KMS-11 (cell line): ENCODE data around the gene SAP30.

Experiments used
- H2AFZ ChIP-seq: fragments of 200-600 bp; sonication (generic); 2 replicates; pipeline ENCODE4 v1.6.1; 2016; ENCODE audit warnings: antibody characterized with exemption, mixed run types, low read depth
- H3K27ac ChIP-seq: fragments of 200-600 bp; sonication (generic); 2 replicates; pipeline ENCODE4 v1.6.1; 2016; ENCODE audit warnings: mild to moderate bottlenecking, mixed run types
- H3K27me3 ChIP-seq: fragments of 200-600 bp; sonication (generic); 2 replicates; pipeline ENCODE4 v1.6.1; 2017; ENCODE audit warnings: mild to moderate bottlenecking, low read depth, mixed run types, moderate library complexity; ENCODE audit not compliant: insufficient read depth
- H3K36me3 ChIP-seq: fragments of 200-600 bp; sonication (generic); 2 replicates; pipeline ENCODE4 v1.6.1; 2017; ENCODE audit warnings: mild to moderate bottlenecking, mixed run types; ENCODE audit not compliant: insufficient read depth
- H3K4me1 ChIP-seq: fragments of 200-600 bp; sonication (generic); 2 replicates; pipeline ENCODE4 v1.6.1; 2016; ENCODE audit warnings: mild to moderate bottlenecking, low read depth, mixed run types; ENCODE audit not compliant: poor library complexity, severe bottlenecking
- H3K4me2 ChIP-seq: fragments of 200-600 bp; sonication (generic); 2 replicates; pipeline ENCODE4 v1.7.0; 2016; ENCODE audit warnings: mild to moderate bottlenecking, mixed run types
- H3K4me3 ChIP-seq: fragments of 200-600 bp; sonication (generic); IDR thresholded peaks from 2 replicates; pipeline ENCODE4 v1.6.1; 2017; ENCODE audit warnings: low read depth, low read length, mixed read lengths; ENCODE audit not compliant: insufficient read depth
- H3K79me2 ChIP-seq: fragments of 200-600 bp; sonication (generic); 2 replicates; pipeline ENCODE4 v1.6.1; 2016; ENCODE audit warnings: low read depth, mixed run types; ENCODE audit not compliant: insufficient read depth
- H3K9ac ChIP-seq: fragments of 200-600 bp; sonication (generic); 2 replicates; pipeline ENCODE4 v1.6.1; 2016; ENCODE audit warnings: mild to moderate bottlenecking, mixed run types
- H4K20me1 ChIP-seq: fragments of 200-600 bp; sonication (generic); 2 replicates; pipeline ENCODE4 v1.6.1; 2016; ENCODE audit warnings: mild to moderate bottlenecking, mixed run types; ENCODE audit not compliant: insufficient read depth
- TF ChIP-seq, protein P1 (sequence below): fragments of 200-600 bp; sonication (generic); conservative IDR thresholded peaks from 2 replicates; pipeline ENCODE4 v1.6.1; 2017; ENCODE audit warnings: low read depth, mild to moderate bottlenecking, antibody characterized with exemption, low read length, moderate library complexity, mixed read lengths

The SAP30 gene, protein sequence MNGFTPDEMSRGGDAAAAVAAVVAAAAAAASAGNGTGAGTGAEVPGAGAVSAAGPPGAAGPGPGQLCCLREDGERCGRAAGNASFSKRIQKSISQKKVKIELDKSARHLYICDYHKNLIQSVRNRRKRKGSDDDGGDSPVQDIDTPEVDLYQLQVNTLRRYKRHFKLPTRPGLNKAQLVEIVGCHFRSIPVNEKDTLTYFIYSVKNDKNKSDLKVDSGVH

DNA sequence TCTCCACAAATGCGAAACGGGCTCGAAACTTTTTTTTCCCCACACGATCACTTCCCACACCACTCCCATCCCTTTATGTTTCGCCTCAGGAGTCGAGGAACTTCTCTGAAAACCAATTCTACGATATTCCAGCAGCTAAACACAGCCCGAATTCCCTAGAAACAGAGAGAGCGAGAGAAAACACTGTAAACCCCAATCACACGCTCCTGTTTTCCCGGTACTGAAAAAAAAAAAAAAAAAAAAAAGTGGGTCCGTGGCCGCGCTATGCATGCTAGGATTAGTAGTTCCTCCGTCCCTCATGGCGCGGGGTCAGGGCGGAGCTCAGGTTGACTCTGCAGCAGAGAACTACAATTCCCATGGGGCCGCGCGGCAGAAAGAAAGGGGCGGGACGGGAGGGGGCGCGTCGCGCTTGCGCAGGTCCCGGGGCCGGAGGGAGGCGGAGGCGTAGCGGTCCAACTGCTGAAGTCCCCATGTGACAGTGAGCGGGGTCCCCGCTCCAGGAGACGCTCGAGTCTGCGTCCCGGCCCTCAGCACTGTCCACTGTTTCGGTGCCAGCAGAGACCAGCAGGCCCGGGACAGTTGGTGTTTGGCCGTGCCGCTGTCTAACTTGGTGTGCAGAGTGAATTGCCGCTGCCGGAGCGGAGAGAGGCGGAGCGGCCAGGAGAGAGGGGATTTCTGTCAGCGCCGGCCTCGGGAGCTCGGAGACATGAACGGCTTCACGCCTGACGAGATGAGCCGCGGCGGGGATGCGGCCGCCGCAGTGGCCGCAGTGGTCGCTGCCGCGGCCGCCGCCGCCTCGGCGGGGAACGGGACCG lies at the start of gene SAP30:
TSS of gene SAP30 (plus strand) at position 478 of the 815 bp plus-strand sequence. CDS start at position 707, 229 bp downstream.
- H3K79me2 ChIP-seq = peaks cover 44% of the 10 kb centered on the region
- peaks cover 4% of the 10 kb centered on the region; the same call in 1 of the 2 replicates for H4K20me1 ChIP-seq
- H3K4me2 ChIP-seq = peak within 1 kb of the TSS; percentile 92
- TF ChIP-seq, protein P1, sequence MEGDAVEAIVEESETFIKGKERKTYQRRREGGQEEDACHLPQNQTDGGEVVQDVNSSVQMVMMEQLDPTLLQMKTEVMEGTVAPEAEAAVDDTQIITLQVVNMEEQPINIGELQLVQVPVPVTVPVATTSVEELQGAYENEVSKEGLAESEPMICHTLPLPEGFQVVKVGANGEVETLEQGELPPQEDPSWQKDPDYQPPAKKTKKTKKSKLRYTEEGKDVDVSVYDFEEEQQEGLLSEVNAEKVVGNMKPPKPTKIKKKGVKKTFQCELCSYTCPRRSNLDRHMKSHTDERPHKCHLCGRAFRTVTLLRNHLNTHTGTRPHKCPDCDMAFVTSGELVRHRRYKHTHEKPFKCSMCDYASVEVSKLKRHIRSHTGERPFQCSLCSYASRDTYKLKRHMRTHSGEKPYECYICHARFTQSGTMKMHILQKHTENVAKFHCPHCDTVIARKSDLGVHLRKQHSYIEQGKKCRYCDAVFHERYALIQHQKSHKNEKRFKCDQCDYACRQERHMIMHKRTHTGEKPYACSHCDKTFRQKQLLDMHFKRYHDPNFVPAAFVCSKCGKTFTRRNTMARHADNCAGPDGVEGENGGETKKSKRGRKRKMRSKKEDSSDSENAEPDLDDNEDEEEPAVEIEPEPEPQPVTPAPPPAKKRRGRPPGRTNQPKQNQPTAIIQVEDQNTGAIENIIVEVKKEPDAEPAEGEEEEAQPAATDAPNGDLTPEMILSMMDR = no peak
- H3K36me3 ChIP-seq = peaks cover 5% of the 10 kb centered on the region; the same call in 1 of the 2 replicates
- H3K27ac ChIP-seq = peak within 1 kb of the TSS; percentile 76
- peak within 1 kb of the TSS; percentile 72 for H3K9ac ChIP-seq
- peaks cover 35% of the 10 kb centered on the region for H3K4me1 ChIP-seq
- no peak within 1 kb of the TSS for H3K4me3 ChIP-seq
- no peaks in the 10 kb centered on the region for H3K27me3 ChIP-seq
- H2AFZ ChIP-seq = peak within 1 kb of the TSS; percentile 63

- H3K79me2 ChIP-seq = peaks cover 7% of the 10 kb centered on the region; the same call in 1 of the 2 replicates
- no peak overlapping the region for H3K9ac ChIP-seq
- peaks cover under 1% of the 10 kb centered on the region for H3K4me1 ChIP-seq
- H3K36me3 ChIP-seq = no peaks in the 10 kb centered on the region
- no peak overlapping the region for H3K4me2 ChIP-seq
- H4K20me1 ChIP-seq = no peaks in the 10 kb centered on the region
- H2AFZ ChIP-seq = no peak overlapping the region
- H3K27ac ChIP-seq = no peak overlapping the region
- no peaks in the 10 kb centered on the region for H3K27me3 ChIP-seq
- TF ChIP-seq, protein P1 = no peak
- no peak overlapping the region for H3K4me3 ChIP-seq
Observed at GRCh38 chr4:173325007-173325736, 45.6 kb upstream of the SAP30 start.

DNA sequence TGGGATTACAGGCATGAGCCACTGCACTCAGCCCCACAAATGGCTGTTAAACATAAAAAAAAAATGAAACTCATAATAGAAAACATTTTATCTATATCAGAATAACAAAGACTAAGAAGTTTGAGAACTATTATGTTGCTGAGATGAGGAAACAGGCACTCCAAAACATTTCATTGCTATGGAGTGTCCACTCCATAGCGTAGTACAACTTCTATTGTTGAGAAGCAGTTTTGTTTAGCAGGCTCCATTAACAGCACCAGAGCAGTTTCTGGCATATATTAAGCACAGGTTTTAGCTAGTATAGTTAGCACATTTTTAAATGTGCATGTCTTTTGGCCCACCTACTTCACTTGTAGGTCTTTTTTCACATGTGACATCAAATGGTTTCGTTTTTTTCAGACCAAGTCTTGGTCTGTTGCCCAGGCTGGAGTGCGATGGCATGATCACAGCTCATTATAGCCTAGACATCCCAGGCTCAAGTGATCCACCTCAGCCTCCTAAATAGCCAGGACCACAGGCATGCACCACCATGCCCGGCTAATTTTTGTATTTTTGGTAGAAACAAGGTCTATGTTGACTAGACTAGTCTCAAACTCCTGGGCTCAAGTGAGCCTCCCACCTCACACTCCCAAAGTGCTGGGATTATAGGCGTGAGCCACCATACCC lies 42.4 kb upstream of the SAP30 start:
- H3K27ac ChIP-seq = no peak overlapping the region
- H3K27me3 ChIP-seq = no peaks in the 10 kb centered on the region
- H3K79me2 ChIP-seq = peaks cover 34% of the 10 kb centered on the region
- no peak overlapping the region for H3K4me2 ChIP-seq
- no peak overlapping the region for H3K9ac ChIP-seq
- peaks cover 18% of the 10 kb centered on the region for H3K36me3 ChIP-seq
- no peak overlapping the region for H2AFZ ChIP-seq
- peaks cover 13% of the 10 kb centered on the region; the same call in 1 of the 2 replicates for H4K20me1 ChIP-seq
- H3K4me3 ChIP-seq = no peak overlapping the region
- H3K4me1 ChIP-seq = peaks cover 21% of the 10 kb centered on the region
- TF ChIP-seq, protein P1 = no peak

- H3K27me3 ChIP-seq = no peaks in the 10 kb centered on the region
- H3K9ac ChIP-seq = no peak overlapping the region
- TF ChIP-seq, protein P1 = no peak
- peaks cover 13% of the 10 kb centered on the region; the same call in 1 of the 2 replicates for H4K20me1 ChIP-seq
- no peak overlapping the region for H3K4me3 ChIP-seq
- H3K4me1 ChIP-seq = peaks cover 22% of the 10 kb centered on the region
- peaks cover 18% of the 10 kb centered on the region for H3K36me3 ChIP-seq
- H3K4me2 ChIP-seq = peak overlapping the region; percentile 5; the same call in 1 of the 2 replicates
- H3K79me2 ChIP-seq = peaks cover 44% of the 10 kb centered on the region
- no peak overlapping the region for H2AFZ ChIP-seq
- peak overlapping the region; percentile 1; the same call in 1 of the 2 replicates for H3K27ac ChIP-seq
Observed at GRCh38 chr4:173330590-173330989, 40.2 kb upstream of the SAP30 start.
